A172 (cell line): ENCODE measurements around the gene HYKK. TPM values are rescaled to one million over a fixed set of nuclear protein-coding genes. Genes with fewer than 3 reads are reported as not detected.
A peak's percentile ranks its signal among the peaks of the same experiment; 100 is the strongest.
"Not testable (repeated sequence)": the region's sequence is repeated elsewhere in the genome, so short reads cannot be mapped to it uniquely, and the experiment has no call there.

Source experiments
- DNase-seq: peaks from one replicate; pipeline ENCODE4 v3.0.0-alpha.2; 2015; ENCODE audit warnings: low spot score
- total RNA-seq: library from RNA; depleted of rRNA; stranded (reverse); fragments of >200 nt; shearing (Covaris generic); gene quantifications from 2 replicates; pipeline ENCODE4 v1.2.3, GENCODE V29; 2014

Gene HYKK
- total RNA-seq, 1 experiment from 2014 or later: 9.9 TPM

DNA sequence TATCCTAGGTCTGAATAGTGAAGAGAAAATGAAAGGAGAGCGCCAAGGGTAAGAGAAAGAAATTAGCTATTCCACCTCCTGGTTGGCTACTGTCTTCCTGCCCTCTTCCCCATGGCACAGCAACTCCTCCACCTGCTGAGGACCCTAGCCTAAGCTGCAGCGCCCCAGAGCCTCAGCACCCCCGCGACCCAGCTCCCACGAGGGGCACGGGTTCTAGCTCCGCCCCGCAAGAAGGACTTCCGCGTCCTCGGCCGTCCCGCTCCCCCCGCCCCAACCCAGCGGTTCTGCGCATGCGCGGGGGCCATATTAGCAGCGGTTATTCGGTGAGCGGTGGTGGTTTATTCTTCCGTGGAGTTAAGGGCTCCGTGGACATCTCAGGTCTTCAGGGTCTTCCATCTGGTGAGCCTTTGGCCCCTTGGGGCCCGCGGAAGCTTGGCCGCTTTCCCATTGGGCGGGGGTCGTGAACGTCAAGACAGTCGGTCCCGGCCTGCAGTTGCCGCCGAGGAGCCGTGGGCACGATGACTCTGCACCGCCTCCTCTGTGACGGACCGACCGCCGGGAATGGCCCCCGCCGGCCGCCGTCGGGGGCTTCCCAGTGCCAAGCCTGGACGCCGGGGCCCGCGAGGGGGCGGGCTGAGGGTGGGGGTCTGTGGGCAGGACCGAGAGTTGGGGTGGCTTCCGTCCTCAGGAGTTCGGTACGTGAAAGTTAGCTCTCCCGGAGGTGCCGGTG lies 32.9 kb downstream of the HYKK start, which contains the start of gene PSMA4:
PSMA4 (plus strand) TSS at position 304 of the 730 bp plus-strand sequence. CDS start 1,484 bp downstream, outside the sequence.
- DNase-seq: peak; percentile 70

- peak; percentile 2 for DNase-seq
These were observed 33.7 kb downstream of the HYKK start for GRCh38 chr15:78540871-78541743.

DNA sequence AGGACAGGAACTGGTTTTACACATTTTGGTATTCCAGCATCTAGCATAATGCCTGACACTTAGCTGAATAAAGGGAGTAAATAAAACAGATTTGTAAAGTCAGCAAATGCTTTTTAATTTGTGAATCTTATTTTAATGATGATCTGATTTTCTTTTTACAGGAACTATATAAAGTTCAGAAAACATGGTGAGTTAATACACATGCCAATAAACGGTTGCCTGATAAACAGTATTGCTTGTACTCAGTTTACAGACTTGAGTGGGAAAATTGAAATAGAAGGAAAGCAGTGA lies 34.3 kb downstream of the HYKK start:
- no peak for DNase-seq

DNA sequence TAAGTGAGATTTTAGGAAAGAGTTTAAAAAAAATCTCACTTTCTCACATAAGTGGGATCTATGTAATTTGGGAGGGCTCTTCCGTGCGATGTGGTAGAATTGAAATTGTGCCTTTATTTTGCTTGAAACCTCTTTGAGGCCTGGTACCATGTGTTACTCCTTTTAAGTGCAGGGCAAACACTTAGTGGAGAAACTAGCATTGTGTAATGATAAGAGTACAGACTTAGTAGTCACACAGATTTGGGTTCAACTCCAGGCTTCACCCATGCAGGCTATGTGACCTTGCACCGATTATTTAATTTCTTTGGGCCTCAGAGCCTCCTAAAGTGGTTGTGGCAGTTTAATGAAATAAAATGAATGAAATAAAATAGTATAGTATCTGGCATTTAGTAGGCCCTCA lies 35.3 kb downstream of the HYKK start:
- no peak for DNase-seq

DNA sequence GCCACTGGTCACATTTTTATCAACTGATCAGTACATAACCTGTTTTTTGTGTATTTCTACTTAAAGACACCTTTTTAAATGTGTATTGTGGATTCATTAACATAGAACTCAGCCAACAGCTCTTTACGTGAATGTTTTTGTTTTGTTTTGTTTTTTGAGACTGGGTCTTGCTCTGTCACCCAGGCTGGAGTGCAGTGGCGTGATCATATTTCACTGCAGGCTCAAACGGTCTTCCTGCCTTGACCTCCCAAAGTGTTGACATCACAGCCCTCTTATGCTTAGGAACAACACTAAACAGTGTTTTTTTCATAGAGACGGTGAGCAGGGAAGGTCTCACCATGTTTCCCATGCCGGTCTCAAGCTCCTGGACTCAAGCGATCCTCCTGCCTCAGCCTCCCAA lies 42.8 kb downstream of the HYKK start:
- DNase-seq: no peak

- DNase-seq: no peak
These were observed 43.4 kb downstream of the HYKK start for GRCh38 chr15:78550815-78551214.

DNA sequence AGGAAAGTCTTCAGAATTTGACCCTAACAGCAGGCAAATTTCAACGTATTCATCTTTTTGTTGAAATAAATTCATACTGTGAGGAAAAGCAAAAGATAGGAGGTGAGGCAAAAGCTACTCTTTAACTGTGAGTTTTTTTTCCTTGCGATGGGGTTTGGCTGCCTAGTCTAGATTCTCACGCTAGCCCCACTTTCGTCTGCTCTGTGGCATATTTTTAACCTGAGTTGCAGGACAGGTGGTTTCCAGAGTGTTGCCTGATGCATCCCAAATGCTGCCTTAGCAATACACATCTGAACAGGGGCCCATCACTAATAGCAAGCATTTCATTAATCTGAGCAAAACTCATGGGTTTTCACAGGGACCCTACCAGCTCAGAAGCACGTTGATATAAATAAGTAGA lies 44.5 kb downstream of the HYKK start:
- DNase-seq: no peak

DNA sequence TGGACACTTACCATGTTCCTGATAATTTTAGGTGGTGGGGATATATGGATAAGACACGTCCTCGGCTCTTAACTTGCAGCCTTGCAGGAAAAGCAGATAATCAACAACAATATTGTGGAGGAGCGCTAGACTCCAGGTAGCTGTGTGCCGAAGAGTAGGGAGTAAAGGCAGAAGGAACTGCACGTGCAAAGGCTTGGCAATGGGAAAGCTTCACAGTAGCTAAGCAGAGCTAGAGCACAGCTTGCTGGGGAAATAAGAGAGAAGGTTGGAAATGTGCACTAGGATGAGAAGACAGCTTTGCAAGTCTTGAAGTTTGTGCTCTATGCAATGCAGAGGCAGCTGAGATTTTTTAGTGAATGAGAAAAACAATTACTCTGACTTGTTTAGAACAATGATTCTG lies 45.2 kb downstream of the HYKK start:
- no peak for DNase-seq

DNA sequence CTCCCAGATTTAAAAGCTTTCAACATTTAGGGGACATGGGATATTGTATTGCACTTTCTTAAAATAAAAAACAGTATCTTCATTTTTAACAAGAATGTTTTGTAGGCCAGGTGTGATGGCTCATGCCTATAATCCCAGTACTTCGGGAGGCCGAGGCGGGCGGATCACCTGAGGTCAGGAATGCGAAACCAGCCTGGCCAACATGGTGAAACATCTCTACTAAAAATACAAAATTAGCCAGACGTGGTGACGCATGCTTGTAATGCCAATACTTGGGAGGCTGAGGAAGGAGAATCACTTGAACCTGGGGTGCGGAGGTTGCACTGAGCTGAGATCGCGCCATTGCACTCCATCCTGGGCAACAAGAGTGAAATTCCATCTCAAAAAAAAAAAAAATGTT lies 52.8 kb downstream of the HYKK start:
- DNase-seq: not testable (repeated sequence)

DNA sequence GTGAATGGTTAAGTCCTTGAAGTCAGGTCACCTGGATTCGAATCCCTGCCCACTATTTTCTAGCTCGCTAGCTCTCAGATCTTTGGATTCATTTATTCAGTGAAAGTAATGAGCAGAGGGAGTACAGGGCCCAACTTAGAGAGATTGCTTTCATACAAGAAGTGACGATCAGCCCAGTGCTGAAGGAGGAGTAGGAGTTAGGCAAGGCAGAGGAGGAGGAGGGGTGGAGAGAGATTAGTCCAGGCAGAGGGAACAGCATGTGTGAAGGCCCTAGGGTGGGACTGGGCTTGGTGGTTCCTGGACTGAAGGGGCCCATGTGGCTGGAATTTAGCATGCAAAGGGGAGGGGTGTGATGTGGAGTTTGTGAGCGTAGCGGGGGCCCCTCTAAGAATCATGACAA lies 54.1 kb downstream of the HYKK start:
- DNase-seq: no peak

DNA sequence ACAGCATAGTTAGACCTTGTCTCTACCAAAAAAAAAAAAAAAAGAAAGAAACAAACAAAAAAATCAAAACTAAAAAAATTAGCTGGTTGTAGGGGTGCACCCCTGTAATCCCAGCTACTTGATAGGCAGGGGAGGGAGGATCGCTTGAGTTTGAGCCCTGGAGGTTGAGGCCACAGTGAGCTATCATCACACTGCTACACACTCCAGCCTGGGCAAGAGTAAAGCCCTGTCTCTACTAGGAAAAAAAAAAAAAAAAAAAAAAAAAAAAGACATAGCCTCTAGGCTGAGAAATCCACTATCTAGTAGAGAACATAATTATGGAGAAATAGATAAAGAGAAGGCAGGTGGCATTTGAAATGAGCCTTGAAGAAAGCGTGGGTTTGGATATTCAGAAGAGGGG lies 55.7 kb downstream of the HYKK start:
- no peak for DNase-seq

- no peak for DNase-seq
These were observed 57.3 kb downstream of the HYKK start for GRCh38 chr15:78564743-78565096.

GRCh38 chr15:78565097-78565950 lies 57.9 kb downstream of the HYKK start, which contains the start of gene CHRNA5:
Gene CHRNA5 (plus strand): TSS chr15:78565520. CDS start chr15:78565720, 200 bp downstream.
- peak; percentile 91 for DNase-seq

GRCh38 chr15:78565951-78566774 lies 58.8 kb downstream of the HYKK start:
- peak; percentile 33 for DNase-seq

GRCh38 chr15:78567531-78567930 lies 60.2 kb downstream of the HYKK start:
- no peak for DNase-seq

- no peak for DNase-seq
These were observed 63.3 kb downstream of the HYKK start for GRCh38 chr15:78570710-78571109.

DNA sequence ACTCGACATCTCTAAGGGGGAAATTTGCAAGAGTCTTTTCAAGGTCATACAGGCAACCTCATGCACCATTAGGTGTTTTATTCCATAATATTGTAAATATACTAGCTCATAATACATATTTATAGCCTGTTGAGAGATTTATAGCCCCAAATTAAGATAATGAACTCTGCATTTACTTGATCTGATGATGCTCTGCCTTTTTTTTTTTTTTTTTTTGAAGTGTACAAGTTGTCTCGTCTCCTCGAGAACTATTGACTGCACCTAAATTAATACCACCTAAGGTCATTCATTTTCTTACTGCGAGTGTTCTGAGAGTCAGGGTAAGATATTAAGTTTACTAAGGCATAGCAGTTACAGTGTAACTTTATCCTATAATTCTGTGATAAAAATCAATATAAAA lies 64.0 kb downstream of the HYKK start:
- DNase-seq: no peak

DNA sequence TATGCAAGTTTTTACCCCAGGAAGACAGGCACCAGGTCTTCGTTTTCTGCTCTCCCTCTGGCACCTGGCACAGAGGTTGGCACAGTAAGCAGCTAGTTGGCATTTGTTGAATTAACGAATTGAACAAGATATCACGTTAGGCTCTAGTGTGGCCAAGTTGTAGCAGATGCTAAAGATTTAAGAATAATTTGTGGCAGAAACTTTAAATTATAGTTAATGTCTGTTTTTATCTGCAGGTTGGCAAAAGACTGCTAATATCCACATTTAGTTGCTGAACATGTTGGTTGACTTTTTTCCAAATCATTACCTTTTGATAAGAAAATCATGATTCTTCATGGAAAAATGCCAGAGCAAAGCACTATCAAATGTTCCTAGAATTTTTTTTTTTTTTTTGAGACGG lies 66.0 kb downstream of the HYKK start:
- DNase-seq: no peak

DNA sequence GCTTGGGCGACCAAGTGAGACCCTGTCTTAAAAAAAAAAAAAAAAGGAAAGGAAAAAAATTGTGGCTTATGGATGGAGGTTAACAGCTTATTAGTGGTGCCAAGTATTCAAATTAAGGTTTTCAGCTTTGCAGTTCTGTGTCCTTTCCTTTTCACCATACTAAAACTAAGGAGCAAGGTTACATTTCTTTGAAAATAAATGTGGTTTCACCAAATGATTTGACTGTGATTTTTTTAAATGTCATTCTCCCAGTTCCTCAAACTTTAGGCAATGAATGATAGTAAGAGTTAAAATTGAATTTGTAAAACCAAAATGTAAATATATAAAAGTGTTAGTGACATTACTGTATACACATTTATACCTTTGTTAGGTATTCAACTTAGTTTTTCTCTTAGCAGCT lies 67.6 kb downstream of the HYKK start:
- no peak for DNase-seq
